GM06990 (cell line): ENCODE data around the gene AKAP6.
"Not testable (repeated sequence)": the region's sequence is repeated elsewhere in the genome, so short reads cannot be mapped to it uniquely, and the experiment has no call there.

Experiments
- DNase-seq: peaks from one replicate; pipeline ENCODE4 v3.0.0-alpha.2; 2011; ENCODE audit not compliant: insufficient read length; ENCODE audit errors: extremely low read depth
- H3K27me3 ChIP-seq: replicated peaks from 2 replicates; pipeline ENCODE4 v1.6.0; 2011; ENCODE audit warnings: low read length; ENCODE audit not compliant: control insufficient read depth, insufficient read depth
- H3K36me3 ChIP-seq: 2 replicates; pipeline ENCODE4 v1.5.1; 2011; ENCODE audit warnings: low read length; ENCODE audit not compliant: control insufficient read depth, insufficient read depth
- H3K4me3 ChIP-seq: replicated peaks from 2 replicates; pipeline ENCODE4 v1.5.1; 2011; ENCODE audit warnings: low read depth, mild to moderate bottlenecking, control low read depth, low read length
- TF ChIP-seq, protein P1 (sequence below): IDR thresholded peaks from 2 replicates; pipeline ENCODE4 v1.5.1; 2011; ENCODE audit warnings: low read length, control low read depth, mild to moderate bottlenecking, inconsistent platforms; ENCODE audit not compliant: insufficient read depth, poor library complexity, severe bottlenecking

The AKAP6 gene

DNA sequence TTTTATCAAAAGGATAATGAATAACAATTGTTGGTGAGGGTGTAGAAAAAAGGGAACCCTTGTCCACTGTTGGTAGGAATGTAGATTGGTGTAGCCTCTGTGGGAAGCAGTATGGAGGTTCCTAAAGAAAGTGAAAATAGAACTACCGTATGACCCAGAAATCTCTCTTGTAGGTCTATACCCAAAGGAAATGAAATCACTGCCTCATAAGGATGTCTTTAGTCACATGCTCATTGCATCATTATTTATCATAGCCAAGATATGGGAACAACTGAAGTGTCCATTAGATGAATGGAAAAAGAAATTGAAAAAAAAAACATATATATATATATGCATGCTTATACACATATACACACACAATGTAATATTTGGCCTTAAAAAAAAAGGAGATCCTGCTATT lies 450.7 kb downstream of the AKAP6 start:
- H3K36me3 ChIP-seq: no peaks in the 10 kb centered on the region
- no peak overlapping the region for H3K4me3 ChIP-seq
- no peaks in the 10 kb centered on the region for H3K27me3 ChIP-seq
- DNase-seq: no peak
- TF ChIP-seq, protein P1, sequence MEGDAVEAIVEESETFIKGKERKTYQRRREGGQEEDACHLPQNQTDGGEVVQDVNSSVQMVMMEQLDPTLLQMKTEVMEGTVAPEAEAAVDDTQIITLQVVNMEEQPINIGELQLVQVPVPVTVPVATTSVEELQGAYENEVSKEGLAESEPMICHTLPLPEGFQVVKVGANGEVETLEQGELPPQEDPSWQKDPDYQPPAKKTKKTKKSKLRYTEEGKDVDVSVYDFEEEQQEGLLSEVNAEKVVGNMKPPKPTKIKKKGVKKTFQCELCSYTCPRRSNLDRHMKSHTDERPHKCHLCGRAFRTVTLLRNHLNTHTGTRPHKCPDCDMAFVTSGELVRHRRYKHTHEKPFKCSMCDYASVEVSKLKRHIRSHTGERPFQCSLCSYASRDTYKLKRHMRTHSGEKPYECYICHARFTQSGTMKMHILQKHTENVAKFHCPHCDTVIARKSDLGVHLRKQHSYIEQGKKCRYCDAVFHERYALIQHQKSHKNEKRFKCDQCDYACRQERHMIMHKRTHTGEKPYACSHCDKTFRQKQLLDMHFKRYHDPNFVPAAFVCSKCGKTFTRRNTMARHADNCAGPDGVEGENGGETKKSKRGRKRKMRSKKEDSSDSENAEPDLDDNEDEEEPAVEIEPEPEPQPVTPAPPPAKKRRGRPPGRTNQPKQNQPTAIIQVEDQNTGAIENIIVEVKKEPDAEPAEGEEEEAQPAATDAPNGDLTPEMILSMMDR: no peak

DNA sequence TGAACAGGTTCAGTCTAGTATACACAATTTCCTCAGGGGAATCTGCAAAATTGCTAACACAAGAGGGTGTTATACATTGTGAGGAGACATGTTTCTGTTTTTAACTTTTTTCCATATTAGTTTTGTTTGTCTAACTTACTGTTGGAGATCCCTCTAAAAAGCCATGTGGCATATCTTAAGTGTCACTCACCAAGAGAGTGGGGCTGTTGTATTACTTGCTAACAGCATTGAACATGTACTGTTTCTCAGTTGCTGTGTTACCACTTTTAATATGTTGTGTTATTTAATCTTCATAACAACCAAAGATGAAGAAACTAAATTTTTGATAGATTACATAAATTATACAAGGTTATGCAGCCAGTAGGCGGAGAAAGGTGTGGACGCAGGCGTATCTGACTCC lies 455.3 kb downstream of the AKAP6 start:
- Histone ChIP-seq H3K36me3 (no peaks in the 10 kb centered on the region), H3K4me3 (no peak overlapping the region), H3K27me3 (no peaks in the 10 kb centered on the region)
- TF ChIP-seq, protein P1: no peak
- no peak for DNase-seq

DNA sequence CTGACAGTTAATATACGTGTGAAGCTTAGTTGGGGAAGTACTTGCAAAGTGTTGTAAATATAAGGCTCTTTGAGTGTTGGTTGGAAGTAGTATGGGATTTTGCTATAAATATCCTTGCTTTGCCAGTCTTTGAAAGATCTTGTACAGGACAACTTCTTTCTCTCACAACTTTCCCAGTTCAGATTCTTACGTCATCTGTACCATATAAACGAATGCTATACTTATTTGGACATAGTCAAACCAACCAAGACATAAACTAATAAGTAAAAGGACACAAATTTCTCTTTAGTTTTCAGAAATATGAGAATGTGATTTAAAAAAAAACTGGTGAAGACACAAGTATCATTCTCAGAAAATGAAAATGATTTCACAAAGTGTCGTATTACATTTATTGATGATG lies 456.5 kb downstream of the AKAP6 start:
- no peak for DNase-seq
- H3K36me3 ChIP-seq: no peaks in the 10 kb centered on the region
- H3K27me3 ChIP-seq: no peaks in the 10 kb centered on the region
- H3K4me3 ChIP-seq: no peak overlapping the region
- TF ChIP-seq, protein P1: no peak

DNA sequence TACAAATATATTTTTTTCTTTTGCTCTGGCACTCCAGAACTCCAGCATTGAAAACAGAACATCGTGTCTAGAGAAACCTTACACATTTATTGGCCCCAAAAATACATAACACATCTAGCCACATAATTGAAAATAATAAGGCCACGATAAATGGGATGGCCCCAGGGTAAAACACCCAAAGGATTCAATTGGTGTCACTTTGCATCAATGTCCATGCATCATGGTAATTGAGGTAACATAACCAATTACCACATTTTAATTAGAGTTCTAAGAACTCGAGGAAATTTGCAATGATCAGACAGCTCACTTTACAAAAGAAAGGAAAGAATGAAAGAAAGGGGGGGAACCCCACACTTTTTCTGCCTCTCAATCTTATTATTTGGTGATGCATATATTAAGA lies 457.8 kb downstream of the AKAP6 start:
- H3K27me3 ChIP-seq: no peaks in the 10 kb centered on the region
- H3K36me3 ChIP-seq: no peaks in the 10 kb centered on the region
- TF ChIP-seq, protein P1: no peak
- DNase-seq: no peak
- no peak overlapping the region for H3K4me3 ChIP-seq

DNA sequence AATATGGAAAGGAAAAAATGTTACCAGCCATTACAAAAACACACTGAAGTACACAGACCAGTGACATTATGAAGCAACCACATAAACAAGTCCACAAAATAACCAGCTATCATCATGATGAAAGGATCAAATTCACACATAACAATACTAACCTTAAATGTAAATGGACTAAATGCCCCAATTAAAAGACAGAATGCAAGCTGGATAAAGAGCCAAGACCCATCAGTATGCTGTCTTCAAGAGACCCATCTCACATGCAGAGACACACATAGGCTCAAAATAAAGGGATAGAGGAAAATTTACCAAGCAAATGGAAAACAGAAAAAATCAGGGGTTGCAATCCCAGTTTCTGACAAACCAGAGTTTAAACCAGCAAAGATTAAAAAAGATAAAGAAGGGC lies 463.9 kb downstream of the AKAP6 start:
- DNase-seq, H3K36me3 ChIP-seq, H3K4me3 ChIP-seq, H3K27me3 ChIP-seq: not testable (repeated sequence)

DNA sequence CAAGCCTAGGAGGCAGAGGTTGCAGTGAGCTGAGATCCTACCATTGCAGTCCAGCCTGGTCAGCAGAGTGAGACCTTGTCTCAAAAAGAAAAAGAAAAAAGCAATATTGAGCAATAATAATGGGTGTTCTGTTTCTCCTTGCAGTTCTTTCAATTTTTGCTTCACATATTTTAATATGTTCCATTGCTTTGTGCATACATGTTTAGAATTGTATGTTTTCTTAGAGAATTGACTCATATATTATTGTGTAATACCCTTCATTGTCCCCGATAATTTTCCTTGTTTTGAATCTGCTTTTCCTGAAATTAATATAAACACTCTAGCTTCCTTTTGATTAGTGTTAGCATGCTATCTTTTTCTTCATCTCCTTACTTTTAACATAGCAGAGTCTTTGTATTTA lies 471.2 kb downstream of the AKAP6 start:
- Histone ChIP-seq H3K27me3 (no peaks in the 10 kb centered on the region), H3K4me3 (no peak overlapping the region), H3K36me3 (no peaks in the 10 kb centered on the region)
- TF ChIP-seq, protein P1: no peak
- DNase-seq: no peak
